ENCODE data around the gene FAM151B. TPM values are rescaled to one million over a fixed set of nuclear protein-coding genes. Genes with fewer than 3 reads are reported as not detected.
A peak's percentile ranks its signal among the peaks of the same experiment; 100 is the strongest.

Gene FAM151B
- total and polyA plus RNA-seq, 2 donors from 2014 or later, result 1.8 to 3.8 TPM

DNA sequence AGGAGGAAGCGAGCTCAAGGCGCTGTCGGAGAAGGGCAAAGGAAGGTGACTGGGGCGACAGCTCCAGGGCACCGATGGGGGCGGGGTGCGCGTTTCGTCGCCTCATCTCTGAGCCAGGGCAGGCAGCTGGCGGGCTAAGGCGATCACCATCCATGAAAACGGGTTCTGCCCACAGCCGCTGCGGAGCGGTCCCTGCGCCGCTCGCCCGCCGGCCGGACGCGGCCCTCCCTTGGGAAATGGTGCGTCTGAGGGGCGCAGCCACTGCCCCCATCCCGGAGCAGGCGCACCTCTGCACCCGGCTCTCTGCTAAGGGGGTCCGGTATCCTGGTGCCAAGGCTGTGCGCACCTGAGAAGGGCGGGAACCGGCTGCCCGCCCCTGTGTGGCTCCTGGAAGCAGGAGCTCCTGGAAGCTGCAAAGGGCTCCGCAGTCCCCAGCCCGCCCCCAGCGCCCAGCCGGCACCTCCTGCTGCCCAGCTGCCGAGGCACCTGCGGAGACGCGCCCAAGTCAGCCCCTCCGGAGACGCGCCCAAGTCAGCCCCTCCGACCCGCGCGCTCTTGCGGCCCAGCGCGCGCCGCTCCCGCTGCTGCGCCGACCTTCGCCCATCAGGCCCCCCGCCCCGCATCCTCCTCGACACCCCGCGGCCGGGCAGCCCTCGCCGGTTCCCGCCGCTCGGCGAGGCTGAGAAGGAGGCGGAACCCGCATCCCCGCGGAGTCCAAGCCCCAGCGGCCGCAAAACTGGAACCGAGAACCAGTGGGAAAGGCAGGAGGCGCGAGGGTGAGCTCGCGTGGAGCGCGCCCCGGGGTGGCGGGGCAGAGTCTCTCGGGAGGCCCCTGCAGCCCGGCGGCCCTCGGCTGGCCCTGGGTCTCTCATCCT, 81.4 kb downstream of the FAM151B start:
- Histone ChIP-seq H3K4me3 (ENCODE audit: low read length in 3 of 3) (peak overlapping the region in 1 of 3 donors; percentile 37), H3K9me3 (ENCODE audit: control insufficient read depth in 2 of 3, insufficient read depth in 1 of 3, low read length in 3 of 3) (no peaks in the 10 kb centered on the region), H3K27ac (ENCODE audit: low read depth in 2 of 2, low read length in 2 of 2) (no peak overlapping the region), H3K27me3 (ENCODE audit: control insufficient read depth, insufficient read depth, low read length) (peaks cover 9% of the 10 kb centered on the region), H3K36me3 (ENCODE audit: control insufficient read depth in 2 of 3, insufficient read depth in 3 of 3, low read length in 3 of 3) (no peaks in the 10 kb centered on the region), H3K9ac (ENCODE audit: low read length in 3 of 3) (no peak overlapping the region), H3K4me1 (ENCODE audit: control insufficient read depth in 2 of 3, insufficient read depth in 2 of 3, low read depth in 1 of 3, low read length in 3 of 3) (peaks cover 0 to 5% (median 0%) of the 10 kb centered on the region in 3 donors)
- TF ChIP-seq, protein P1, sequence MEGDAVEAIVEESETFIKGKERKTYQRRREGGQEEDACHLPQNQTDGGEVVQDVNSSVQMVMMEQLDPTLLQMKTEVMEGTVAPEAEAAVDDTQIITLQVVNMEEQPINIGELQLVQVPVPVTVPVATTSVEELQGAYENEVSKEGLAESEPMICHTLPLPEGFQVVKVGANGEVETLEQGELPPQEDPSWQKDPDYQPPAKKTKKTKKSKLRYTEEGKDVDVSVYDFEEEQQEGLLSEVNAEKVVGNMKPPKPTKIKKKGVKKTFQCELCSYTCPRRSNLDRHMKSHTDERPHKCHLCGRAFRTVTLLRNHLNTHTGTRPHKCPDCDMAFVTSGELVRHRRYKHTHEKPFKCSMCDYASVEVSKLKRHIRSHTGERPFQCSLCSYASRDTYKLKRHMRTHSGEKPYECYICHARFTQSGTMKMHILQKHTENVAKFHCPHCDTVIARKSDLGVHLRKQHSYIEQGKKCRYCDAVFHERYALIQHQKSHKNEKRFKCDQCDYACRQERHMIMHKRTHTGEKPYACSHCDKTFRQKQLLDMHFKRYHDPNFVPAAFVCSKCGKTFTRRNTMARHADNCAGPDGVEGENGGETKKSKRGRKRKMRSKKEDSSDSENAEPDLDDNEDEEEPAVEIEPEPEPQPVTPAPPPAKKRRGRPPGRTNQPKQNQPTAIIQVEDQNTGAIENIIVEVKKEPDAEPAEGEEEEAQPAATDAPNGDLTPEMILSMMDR (IDR thresholded peaks at IDR 0.05; ENCODE audit: borderline replicate concordance, extremely low read depth, insufficient read depth), result no peak
- intact Hi-C loops (cut with DNase I), result no loop called here
- FAIRE-seq (no peak), DNase-seq (peak in 4 of 5 donors; percentile 29 to 73 (median 42))

DNA sequence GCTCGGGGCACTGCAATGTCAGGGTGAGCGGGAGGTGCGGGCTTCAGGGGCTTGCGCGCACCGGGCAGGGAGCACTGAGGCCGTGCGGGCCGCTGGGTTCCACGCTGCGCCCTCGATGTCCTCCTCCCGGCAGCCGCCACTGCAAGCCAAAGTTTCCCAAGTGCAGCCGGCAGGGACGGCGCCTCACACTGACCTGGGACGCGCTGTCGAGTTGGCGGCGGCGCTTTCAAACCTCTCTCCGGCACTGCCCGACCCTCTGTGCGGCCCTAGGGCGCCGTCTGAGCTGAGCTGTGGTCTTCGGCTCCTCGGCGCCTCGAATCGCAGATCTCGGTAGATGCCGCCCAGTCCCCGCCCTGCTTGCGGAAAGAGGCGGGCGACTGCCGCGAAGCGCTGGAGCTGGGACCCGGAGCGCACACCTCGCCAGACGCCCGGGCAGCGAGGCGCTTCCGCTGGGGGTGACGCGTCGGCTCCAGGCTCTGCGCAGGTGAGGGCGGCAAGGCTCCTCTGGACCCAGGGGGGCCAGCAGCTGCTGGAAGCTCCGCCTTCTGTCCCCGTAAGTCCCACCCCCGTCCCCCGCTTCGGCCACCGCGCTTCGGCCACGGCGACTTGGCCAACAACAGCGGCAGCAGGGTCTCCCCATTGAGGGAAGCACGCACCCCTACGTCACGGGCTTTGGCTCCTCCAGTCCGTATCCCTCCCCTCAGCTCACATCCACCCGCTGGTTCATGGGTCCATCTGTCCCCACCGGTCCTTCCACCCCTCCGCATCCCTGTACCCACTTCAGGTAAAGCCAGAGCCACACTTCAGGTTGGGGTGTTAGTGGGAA, 82.3 kb downstream of the FAM151B start, which contains the start of gene ANKRD34B:
ANKRD34B (minus strand) TSS at position 320 of the 826 bp plus-strand sequence. CDS start 10,261 bp downstream, outside the sequence.
- H3K27me3 ChIP-seq (ENCODE audit: control insufficient read depth, insufficient read depth, low read length), result peaks cover 9% of the 10 kb centered on the region
- H3K9ac ChIP-seq (ENCODE audit: low read length in 3 of 3), result no peak within 1 kb of the TSS
- peaks cover 0 to 5% (median 0%) of the 10 kb centered on the region in 3 donors for H3K4me1 ChIP-seq (ENCODE audit: control insufficient read depth in 2 of 3, insufficient read depth in 2 of 3, low read depth in 1 of 3, low read length in 3 of 3)
- no peaks in the 10 kb centered on the region for H3K9me3 ChIP-seq (ENCODE audit: control insufficient read depth in 2 of 3, insufficient read depth in 1 of 3, low read length in 3 of 3)
- no peak within 1 kb of the TSS for H3K27ac ChIP-seq (ENCODE audit: low read depth in 2 of 2, low read length in 2 of 2)
- peak within 1 kb of the TSS in 2 of 3 donors; percentile 20 to 37 for H3K4me3 ChIP-seq (ENCODE audit: low read length in 3 of 3)
- DNase-seq (peak; percentile 53 to 75 (median 60)), FAIRE-seq (no peak)
- TF ChIP-seq, protein P1 (IDR thresholded peaks at IDR 0.05; ENCODE audit: borderline replicate concordance, extremely low read depth, insufficient read depth), result no peak
- intact Hi-C loops (cut with DNase I), result no loop called here
- H3K36me3 ChIP-seq (ENCODE audit: control insufficient read depth in 2 of 3, insufficient read depth in 3 of 3, low read length in 3 of 3), result no peaks in the 10 kb centered on the region

DNA sequence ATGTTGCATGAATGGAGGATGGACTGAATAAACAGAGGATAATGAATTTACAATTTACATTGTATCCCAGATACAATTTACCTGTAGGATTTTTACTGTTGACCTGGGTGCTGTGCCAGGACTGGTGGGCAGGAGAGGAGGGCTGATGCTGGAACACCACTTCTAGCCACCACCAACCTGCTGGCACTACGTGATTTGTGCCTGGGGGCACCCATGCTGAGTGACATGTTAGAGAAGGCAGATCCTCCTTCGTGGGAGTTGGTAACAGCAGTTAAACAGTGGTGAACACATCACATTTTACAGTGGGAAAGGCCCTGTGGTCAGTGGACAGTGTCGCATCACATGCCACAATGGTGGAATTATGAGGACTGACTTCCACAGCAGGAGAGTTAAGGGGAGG, 85.2 kb downstream of the FAM151B start:
- H3K36me3 ChIP-seq (ENCODE audit: control insufficient read depth in 2 of 3, insufficient read depth in 3 of 3, low read length in 3 of 3), result no peaks in the 10 kb centered on the region
- H3K4me1 ChIP-seq (ENCODE audit: control insufficient read depth in 2 of 3, insufficient read depth in 2 of 3, low read depth in 1 of 3, low read length in 3 of 3), result peaks cover 0 to 5% (median 0%) of the 10 kb centered on the region in 3 donors
- H3K9ac ChIP-seq (ENCODE audit: low read length in 3 of 3), result no peak overlapping the region
- no peaks in the 10 kb centered on the region for H3K9me3 ChIP-seq (ENCODE audit: control insufficient read depth in 2 of 3, insufficient read depth in 1 of 3, low read length in 3 of 3)
- TF ChIP-seq, protein P1 (IDR thresholded peaks at IDR 0.05; ENCODE audit: borderline replicate concordance, extremely low read depth, insufficient read depth), result no peak
- FAIRE-seq (no peak), DNase-seq (no peak)
- H3K27me3 ChIP-seq (ENCODE audit: control insufficient read depth, insufficient read depth, low read length), result peaks cover 6% of the 10 kb centered on the region
- no peak overlapping the region for H3K27ac ChIP-seq (ENCODE audit: low read depth in 2 of 2, low read length in 2 of 2)
- no peak overlapping the region for H3K4me3 ChIP-seq (ENCODE audit: low read length in 3 of 3)
- intact Hi-C loops (cut with DNase I), result no loop called here
